Panc1 (cell line): ENCODE data around the gene OR5AP2.

Source experiments
- POLR2AphosphoS5 ChIP-seq: IDR thresholded peaks from 2 replicates; pipeline ENCODE4 v1.6.1; 2012; ENCODE audit warnings: mild to moderate bottlenecking, low read depth, low read length, moderate library complexity
- TCF7L2 ChIP-seq: IDR thresholded peaks from 2 replicates; pipeline ENCODE4 v1.6.1; 2011; ENCODE audit warnings: mild to moderate bottlenecking, low read depth, low read length, inconsistent platforms
- TF ChIP-seq, protein P1 (sequence below): fragments of 450-650 bp; IDR thresholded peaks from 2 replicates; pipeline ENCODE4 v1.5.1; 2017; ENCODE audit warnings: mild to moderate bottlenecking
- TF ChIP-seq, protein P2 (sequence below), 2 experiments: IDR thresholded peaks; 2 replicates each; pipeline ENCODE4 v1.6.1; 2011 to 2012; ENCODE audit warnings: low read depth in 2 of 2, control low read depth in 1 of 2, low read length in 1 of 2, mild to moderate bottlenecking in 1 of 2, moderate library complexity in 1 of 2; ENCODE audit not compliant: insufficient read depth in 1 of 2

DNA sequence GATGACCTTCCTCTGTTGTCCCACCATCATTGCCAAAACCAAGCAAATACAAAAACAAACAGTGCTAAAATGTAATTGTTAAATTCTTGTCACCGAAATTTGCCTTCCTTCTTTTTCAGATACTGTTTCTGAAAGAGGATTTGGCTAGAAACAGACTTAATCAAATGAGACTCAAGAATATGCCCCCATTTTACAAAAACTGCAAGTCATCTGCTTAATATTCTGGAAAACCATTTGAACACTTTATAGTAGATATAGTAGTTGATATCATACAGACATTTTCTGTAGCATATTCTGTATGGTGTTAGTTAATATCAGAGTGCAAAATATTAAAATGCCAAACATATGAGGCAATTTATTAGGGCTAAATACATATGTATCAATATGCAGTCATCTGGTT is 31.1 kb downstream of the OR5AP2 start:
- TF ChIP-seq, protein P1, sequence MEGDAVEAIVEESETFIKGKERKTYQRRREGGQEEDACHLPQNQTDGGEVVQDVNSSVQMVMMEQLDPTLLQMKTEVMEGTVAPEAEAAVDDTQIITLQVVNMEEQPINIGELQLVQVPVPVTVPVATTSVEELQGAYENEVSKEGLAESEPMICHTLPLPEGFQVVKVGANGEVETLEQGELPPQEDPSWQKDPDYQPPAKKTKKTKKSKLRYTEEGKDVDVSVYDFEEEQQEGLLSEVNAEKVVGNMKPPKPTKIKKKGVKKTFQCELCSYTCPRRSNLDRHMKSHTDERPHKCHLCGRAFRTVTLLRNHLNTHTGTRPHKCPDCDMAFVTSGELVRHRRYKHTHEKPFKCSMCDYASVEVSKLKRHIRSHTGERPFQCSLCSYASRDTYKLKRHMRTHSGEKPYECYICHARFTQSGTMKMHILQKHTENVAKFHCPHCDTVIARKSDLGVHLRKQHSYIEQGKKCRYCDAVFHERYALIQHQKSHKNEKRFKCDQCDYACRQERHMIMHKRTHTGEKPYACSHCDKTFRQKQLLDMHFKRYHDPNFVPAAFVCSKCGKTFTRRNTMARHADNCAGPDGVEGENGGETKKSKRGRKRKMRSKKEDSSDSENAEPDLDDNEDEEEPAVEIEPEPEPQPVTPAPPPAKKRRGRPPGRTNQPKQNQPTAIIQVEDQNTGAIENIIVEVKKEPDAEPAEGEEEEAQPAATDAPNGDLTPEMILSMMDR: no peak
- TF ChIP-seq TCF7L2 (no peak), POLR2AphosphoS5 (no peak)
- TF ChIP-seq, protein P2, sequence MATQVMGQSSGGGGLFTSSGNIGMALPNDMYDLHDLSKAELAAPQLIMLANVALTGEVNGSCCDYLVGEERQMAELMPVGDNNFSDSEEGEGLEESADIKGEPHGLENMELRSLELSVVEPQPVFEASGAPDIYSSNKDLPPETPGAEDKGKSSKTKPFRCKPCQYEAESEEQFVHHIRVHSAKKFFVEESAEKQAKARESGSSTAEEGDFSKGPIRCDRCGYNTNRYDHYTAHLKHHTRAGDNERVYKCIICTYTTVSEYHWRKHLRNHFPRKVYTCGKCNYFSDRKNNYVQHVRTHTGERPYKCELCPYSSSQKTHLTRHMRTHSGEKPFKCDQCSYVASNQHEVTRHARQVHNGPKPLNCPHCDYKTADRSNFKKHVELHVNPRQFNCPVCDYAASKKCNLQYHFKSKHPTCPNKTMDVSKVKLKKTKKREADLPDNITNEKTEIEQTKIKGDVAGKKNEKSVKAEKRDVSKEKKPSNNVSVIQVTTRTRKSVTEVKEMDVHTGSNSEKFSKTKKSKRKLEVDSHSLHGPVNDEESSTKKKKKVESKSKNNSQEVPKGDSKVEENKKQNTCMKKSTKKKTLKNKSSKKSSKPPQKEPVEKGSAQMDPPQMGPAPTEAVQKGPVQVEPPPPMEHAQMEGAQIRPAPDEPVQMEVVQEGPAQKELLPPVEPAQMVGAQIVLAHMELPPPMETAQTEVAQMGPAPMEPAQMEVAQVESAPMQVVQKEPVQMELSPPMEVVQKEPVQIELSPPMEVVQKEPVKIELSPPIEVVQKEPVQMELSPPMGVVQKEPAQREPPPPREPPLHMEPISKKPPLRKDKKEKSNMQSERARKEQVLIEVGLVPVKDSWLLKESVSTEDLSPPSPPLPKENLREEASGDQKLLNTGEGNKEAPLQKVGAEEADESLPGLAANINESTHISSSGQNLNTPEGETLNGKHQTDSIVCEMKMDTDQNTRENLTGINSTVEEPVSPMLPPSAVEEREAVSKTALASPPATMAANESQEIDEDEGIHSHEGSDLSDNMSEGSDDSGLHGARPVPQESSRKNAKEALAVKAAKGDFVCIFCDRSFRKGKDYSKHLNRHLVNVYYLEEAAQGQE (IDR thresholded peaks at IDR 0.05; ENCODE audit: insufficient read depth in 1 of 2, low read depth in 2 of 2, low read length in 1 of 2): no peak
